DMS153 treated with DMSO at 0.1 percent for 48 hours (cell line): ENCODE data around the gene LIMD2.

ENCODE experiments used
- DNase-seq: peaks from one replicate; lab custom pipeline; 2025; ENCODE audit not compliant: unreplicated experiment; lab: John Stamatoyannopoulos, UW

Gene LIMD2

DNA sequence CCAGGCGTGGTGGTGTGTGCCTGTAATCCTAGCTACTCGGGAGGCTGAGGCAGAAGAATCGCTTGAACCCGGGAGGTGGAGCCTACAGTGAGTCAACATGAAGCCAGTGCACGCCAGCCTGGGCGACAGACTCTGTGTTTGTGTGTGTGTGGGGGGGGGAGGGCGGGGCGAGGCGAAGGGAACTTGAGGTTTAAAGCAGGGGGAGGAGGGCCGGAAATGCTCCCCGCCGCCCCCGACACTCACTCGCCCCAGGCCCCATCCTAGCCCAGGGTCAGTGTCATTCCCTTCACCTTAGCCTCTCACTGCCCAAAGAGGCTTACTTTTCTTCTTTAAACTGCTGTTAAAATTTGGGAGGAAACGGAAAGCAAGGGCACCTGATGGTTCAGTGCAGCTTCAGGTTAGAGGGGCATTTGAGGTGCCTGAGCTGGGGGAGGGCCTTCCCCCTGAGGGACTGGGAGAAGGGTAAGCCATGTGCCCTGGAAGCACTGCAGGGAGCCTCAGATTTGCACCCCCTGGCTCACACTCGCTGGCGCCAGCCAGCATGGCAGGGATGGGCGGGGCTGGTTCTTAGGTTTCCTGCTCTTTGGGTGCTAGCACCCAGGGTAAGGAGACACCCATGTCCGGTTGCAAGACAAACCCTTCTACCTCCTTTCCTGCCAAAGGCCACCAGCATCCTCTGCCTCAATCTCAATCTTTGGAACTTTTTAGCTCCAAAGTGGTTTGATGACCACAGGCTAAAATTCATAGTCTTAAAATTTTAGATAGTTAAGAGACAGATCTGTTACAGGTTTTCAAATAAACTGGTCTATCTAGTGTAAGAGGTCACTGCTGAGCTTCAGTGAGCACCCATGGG lies 2.2 kb upstream of the LIMD2 start:
- peak; percentile 56 for DNase-seq

GRCh38 chr17:63701456-63701820 lies 1.5 kb upstream of the LIMD2 start:
- DNase-seq: no peak

DNA sequence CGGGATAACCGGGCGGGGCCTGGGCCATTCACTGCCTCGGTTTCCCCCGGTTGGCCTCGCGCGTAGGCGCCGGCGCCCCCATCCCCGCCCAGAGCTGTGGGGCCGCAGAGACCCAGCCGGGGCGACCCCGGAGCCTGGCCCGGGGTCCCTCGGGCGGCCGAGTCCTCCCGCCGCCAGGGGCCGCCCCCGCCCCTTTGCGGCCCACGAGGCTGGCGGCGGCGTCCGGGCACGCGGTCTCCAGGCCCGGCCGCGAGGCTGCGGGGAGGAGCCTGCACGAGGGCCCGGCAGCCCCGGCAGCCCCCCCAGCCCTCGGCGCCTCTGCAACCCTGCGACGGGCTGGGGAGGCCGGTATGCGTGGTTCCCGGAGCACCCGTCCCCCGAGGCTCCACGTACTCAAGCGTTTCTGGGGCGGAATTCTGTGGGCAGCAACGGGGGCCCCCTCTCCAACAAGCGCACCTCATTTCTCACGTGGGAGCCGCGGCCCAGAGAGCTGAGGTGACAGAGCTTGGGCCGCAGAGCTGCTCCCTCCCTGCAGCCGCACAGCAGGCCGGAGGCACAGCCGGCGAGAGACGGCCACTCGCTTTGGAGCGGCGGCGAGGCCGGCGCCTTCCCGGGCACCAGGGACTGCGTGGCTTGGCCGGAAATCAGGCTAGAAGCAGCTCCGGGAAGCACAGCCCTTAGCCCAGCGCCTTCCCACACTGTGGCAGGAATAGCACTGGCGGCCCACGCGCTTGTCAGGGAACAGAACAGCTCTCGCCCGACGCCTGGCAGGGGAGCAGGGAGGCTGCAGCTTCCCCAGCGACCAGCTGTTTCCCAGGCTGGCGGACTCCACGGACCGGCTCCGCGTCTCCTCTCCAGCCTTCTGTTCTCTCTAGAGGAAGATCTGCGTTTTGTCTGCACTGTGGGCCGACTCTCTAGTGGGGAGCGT lies 867 bp upstream of the LIMD2 start:
- DNase-seq: peak; percentile 24

- DNase-seq: no peak
Observed at GRCh38 chr17:63698886-63699637, 863 bp downstream of the LIMD2 start.

GRCh38 chr17:63698381-63698885 lies 1.5 kb downstream of the LIMD2 start:
- DNase-seq: no peak

GRCh38 chr17:63697341-63698286 lies 2.3 kb downstream of the LIMD2 start:
- DNase-seq: no peak

DNA sequence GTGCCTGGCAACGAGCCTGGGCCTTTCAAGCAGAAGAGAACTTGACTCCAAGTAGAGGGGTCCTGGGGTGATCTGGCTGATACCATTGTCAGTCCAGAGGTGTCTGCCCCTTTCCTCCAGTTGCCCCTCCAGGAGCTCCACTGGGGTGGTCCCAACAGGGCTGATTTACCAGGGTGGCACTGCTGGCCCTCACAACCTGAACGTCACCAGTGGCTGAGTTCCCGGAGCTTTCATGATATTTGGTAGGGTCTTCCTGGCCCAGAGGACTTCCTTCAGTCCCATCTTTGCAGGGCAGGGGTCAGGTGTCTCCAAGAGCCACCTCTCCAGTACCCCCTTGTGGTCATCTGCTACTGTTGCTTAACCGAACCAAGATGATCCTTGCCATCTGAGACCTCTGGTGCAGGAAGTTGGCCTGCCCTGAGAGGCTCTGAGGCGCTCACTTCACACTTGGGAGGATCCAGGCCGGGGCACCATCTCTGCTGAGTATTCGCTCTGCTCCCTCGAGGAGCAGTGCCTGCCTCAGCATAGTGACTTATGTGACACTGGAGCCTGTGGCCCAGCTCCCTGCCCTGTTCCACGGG lies 3.5 kb downstream of the LIMD2 start:
- DNase-seq: no peak

DNA sequence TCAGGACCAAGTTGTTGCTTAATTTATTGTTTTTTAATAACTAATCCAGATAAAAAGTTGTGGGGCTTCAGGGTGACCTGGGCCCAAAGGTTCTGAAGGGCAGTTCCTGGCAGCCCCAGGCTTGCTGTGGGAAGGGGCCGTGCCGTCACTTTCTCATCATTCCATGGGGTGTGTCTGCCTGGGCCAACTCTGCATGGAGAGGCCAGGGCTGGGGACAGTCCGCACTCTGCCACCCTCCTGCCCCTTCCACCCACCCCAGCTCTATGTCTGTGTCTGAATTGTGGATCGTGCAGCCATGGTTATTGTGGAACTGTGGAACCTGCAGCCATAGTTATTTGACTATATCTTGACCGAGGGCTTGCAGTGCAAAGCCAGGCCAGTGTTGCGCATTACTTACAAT lies 4.0 kb downstream of the LIMD2 start:
- DNase-seq: no peak

GRCh38 chr17:63694950-63695773 lies 4.8 kb downstream of the LIMD2 start:
- DNase-seq: no peak

- DNase-seq: no peak
Observed at GRCh38 chr17:63694229-63694949, 5.5 kb downstream of the LIMD2 start.

GRCh38 chr17:63693411-63694113 lies 6.4 kb downstream of the LIMD2 start:
- DNase-seq: no peak

DNA sequence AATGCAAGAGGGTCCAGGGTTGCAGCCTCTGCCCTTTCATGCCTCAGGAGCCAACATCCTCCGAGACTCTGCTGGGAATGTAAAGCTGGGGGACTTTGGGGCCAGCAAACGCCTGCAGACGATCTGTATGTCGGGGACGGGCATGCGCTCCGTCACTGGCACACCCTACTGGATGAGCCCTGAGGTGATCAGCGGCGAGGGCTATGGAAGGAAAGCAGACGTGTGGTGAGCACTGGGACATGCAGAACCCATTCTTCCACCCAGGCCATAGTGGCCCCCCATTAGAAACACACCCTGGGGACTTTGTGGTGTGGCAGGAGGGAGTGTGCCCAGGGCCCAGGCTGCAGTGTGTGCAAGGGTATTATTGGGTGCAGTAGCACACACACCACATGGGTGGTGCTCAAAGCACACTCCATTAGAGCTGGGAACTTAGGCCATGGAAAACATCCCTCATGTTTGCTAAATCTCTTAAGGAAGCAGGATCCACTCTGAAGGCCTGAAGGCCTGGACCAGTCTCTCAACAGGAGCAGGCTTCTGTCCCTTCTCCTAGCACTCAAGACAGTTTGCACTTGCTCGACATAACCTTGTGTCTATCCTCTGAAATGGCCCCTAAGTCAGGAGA lies 7.6 kb downstream of the LIMD2 start:
- DNase-seq: no peak

DNA sequence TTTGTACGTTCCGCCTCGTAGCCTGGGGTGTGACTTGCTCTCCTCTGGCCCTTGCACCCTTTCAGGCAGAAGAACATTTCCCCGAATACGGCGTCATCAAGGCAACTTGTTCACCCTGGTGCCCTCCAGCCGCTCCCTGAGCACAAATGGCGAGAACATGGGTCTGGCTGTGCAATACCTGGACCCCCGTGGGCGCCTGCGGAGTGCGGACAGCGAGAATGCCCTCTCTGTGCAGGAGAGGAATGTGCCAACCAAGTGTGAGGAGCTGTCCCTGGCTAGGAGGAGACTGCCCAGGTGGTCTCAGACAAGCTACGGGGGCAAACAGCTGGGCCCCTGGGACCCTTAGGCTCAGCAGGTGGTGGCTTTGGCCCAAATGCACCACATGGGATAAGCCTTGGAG lies 10.4 kb downstream of the LIMD2 start:
- no peak for DNase-seq

GRCh38 chr17:63688396-63689020 lies 11.4 kb downstream of the LIMD2 start:
- no peak for DNase-seq

DNA sequence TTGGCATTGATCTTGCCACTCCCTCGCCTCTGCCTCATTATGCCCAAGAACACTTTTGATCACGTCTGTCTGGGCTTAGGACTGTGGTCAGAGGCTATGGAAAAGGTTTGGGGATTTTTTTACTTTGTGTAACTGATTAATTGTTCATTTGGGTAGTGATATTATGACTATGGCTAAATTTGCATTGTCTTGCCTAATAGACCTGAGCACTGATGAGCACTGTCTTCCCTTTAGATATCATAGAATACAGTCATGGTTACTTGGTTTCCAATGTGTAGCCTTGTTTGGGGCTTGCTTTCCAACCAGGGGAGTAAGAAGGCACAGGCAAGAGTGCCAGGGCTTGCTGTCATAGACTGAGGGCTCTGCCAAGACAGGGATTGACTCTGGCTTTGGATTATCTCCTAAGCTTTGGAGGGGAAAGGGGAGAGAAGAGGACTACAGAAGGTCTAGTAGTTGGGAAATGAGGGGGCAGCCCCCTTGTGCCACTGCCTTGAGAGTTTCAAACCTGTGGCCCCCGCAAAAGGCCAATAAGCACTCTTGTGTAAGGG lies 13.7 kb downstream of the LIMD2 start:
- DNase-seq: no peak

DNA sequence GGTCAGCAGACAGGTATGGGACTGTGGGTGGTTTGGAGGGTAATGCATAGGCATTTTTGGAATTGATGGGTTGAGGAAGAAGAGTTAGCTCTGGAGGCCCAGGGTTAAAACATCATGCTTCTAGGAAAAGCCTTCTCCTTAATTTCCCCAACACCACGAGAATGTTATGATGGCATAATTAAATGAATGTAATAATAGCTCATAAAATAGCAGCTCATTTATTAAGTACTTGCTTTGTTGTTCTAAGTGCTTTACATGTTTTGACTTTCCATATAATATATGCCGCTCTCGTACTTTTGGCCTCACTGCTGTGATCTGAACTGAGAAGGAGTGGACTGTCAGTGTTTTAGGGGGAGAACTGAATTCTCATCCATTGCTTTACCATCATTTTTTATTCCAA lies 14.3 kb downstream of the LIMD2 start:
- no peak for DNase-seq
